ENCODE measurements around the gene SETD2. TPM values are rescaled to one million over a fixed set of nuclear protein-coding genes. Genes with fewer than 3 reads are reported as not detected.

Gene SETD2
- total RNA-seq, 4 donors from 2014 or later: 70.3 to 92.1 (median 87.3) TPM

GRCh38 chr3:47158208-47158607 is 5.7 kb downstream of the SETD2 start:
- H3K9me3 ChIP-seq: no peaks in the 10 kb centered on the region
- H3K36me3 ChIP-seq: no peaks in the 10 kb centered on the region
- no peak for DNase-seq
- no peak overlapping the region for H3K4me3 ChIP-seq
- intact Hi-C loops (cut with DNase I; ENCODE audit: low total_unique reads): no loop called here
- TF ChIP-seq POLR2A (IDR thresholded peaks at IDR 0.05): no peak
- TF ChIP-seq CTCF (IDR thresholded peaks at IDR 0.05): no peak
- H3K27me3 ChIP-seq: no peaks in the 10 kb centered on the region
- H3K4me1 ChIP-seq: peaks cover 0 to 19% of the 10 kb centered on the region in 2 donors
- H3K27ac ChIP-seq: no peak overlapping the region

DNA sequence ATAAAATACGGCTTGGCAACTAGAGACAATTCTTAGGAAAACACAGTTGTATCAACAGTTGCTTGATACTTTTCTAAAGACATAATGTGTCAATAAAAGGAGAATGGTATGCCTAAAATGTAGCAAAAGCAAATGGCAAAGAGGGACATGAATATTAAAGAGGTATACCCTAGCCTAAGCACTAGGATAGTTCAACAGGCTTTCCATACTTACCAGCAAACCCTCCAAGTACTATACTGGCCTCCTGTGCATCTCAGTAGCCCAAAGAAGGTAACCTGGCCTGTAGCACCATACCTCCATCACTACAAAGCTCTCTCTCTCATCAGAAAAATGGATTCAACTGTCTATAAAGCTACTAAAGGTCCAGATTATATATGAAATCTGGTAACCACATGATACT is 7.5 kb downstream of the SETD2 start:
- no peak for DNase-seq
- Histone ChIP-seq H3K27me3 (no peaks in the 10 kb centered on the region), H3K9me3 (no peaks in the 10 kb centered on the region), H3K4me3 (no peak overlapping the region), H3K27ac (no peak overlapping the region), H3K36me3 (no peaks in the 10 kb centered on the region), H3K4me1 (peaks cover 0 to 13% of the 10 kb centered on the region in 2 donors)
- TF ChIP-seq POLR2A (IDR thresholded peaks at IDR 0.05) (no peak), CTCF (IDR thresholded peaks at IDR 0.05) (no peak)
- intact Hi-C loops (cut with DNase I; ENCODE audit: low total_unique reads): no loop called here

GRCh38 chr3:47152578-47152977 is 11.3 kb downstream of the SETD2 start:
- peaks cover 0 to 5% of the 10 kb centered on the region in 2 donors for H3K4me1 ChIP-seq
- no peak for DNase-seq
- no peaks in the 10 kb centered on the region for H3K27me3 ChIP-seq
- H3K4me3 ChIP-seq: no peak overlapping the region
- intact Hi-C loops (cut with DNase I; ENCODE audit: low total_unique reads): no loop called here
- no peak overlapping the region for H3K27ac ChIP-seq
- no peaks in the 10 kb centered on the region for H3K36me3 ChIP-seq
- no peaks in the 10 kb centered on the region for H3K9me3 ChIP-seq
- TF ChIP-seq CTCF (IDR thresholded peaks at IDR 0.05) (no peak), POLR2A (IDR thresholded peaks at IDR 0.05) (no peak)

GRCh38 chr3:47151836-47152235 is 12.1 kb downstream of the SETD2 start:
- intact Hi-C loops (cut with DNase I; ENCODE audit: low total_unique reads): no loop called here
- DNase-seq: no peak
- H3K27ac ChIP-seq: no peak overlapping the region
- TF ChIP-seq CTCF (IDR thresholded peaks at IDR 0.05): no peak
- TF ChIP-seq POLR2A (IDR thresholded peaks at IDR 0.05): no peak
- H3K27me3 ChIP-seq: no peaks in the 10 kb centered on the region
- peaks cover 0 to 5% of the 10 kb centered on the region in 2 donors for H3K4me1 ChIP-seq
- H3K4me3 ChIP-seq: no peak overlapping the region
- no peaks in the 10 kb centered on the region for H3K9me3 ChIP-seq
- no peaks in the 10 kb centered on the region for H3K36me3 ChIP-seq

GRCh38 chr3:47149339-47149933 is 14.5 kb downstream of the SETD2 start:
- H3K9me3 ChIP-seq: no peaks in the 10 kb centered on the region
- intact Hi-C loops (cut with DNase I; ENCODE audit: low total_unique reads): no loop called here
- H3K27me3 ChIP-seq: no peaks in the 10 kb centered on the region
- H3K4me3 ChIP-seq: no peak overlapping the region
- TF ChIP-seq POLR2A (IDR thresholded peaks at IDR 0.05): no peak
- no peak for TF ChIP-seq CTCF (IDR thresholded peaks at IDR 0.05)
- DNase-seq: no peak
- H3K27ac ChIP-seq: no peak overlapping the region
- H3K36me3 ChIP-seq: no peaks in the 10 kb centered on the region
- peaks cover 0 to 5% of the 10 kb centered on the region in 2 donors for H3K4me1 ChIP-seq

All from uterus (tissue), 4 donors.